Endothelial cell of umbilical vein (primary cell): ENCODE data around the gene TTYH2.

Experiments used
- JUN ChIP-seq: IDR thresholded peaks from 2 replicates; pipeline ENCODE4 v1.6.1; 2011; ENCODE audit warnings: borderline replicate concordance, low read depth; ENCODE audit not compliant: insufficient read length, insufficient read depth
- MYC ChIP-seq: IDR thresholded peaks from one replicate; pipeline ENCODE4 v1.6.1; 2011; ENCODE audit warnings: mild to moderate bottlenecking, low read depth, low read length
- TF ChIP-seq, protein P1 (sequence below), 2 donors: IDR thresholded peaks; 1 replicate in 1 of 2; 2 replicates in 1 of 2; pipeline ENCODE4 v1.5.1; 2011; ENCODE audit warnings: low read length in 2 of 2, mild to moderate bottlenecking in 2 of 2, moderate library complexity in 2 of 2, control low read depth in 1 of 2, inconsistent platforms in 1 of 2, low read depth in 1 of 2; ENCODE audit not compliant: insufficient read depth in 1 of 2; ENCODE audit errors: extremely low read depth in 1 of 2

DNA sequence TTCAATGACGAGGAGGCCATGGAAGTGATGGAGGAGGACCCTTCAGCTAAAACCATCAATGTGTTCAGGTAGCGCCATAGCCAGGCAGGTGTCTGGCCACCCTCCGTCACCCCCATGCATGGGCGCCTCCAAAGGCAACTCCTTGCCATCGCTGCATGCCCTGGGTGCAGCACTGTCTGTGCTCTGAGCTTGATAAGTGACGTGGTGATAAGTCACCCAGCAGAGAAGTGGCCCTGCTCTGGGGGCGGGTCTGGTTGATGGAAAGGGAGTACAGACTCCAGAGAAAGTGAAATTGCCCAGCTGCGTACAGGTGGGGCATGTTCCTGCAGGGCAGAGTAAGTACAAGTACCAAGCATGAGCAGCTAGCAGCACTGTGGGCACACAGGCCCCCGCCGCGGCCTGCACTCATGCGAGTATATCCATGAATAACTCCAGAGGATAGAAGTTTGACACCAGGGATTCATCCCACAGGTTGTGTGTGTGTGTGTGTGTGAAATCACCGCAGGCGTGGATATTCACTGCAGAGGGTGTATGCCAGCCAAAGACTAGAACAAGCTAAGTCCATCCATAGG, 73.7 kb downstream of the TTYH2 start:
- TF ChIP-seq, protein P1, sequence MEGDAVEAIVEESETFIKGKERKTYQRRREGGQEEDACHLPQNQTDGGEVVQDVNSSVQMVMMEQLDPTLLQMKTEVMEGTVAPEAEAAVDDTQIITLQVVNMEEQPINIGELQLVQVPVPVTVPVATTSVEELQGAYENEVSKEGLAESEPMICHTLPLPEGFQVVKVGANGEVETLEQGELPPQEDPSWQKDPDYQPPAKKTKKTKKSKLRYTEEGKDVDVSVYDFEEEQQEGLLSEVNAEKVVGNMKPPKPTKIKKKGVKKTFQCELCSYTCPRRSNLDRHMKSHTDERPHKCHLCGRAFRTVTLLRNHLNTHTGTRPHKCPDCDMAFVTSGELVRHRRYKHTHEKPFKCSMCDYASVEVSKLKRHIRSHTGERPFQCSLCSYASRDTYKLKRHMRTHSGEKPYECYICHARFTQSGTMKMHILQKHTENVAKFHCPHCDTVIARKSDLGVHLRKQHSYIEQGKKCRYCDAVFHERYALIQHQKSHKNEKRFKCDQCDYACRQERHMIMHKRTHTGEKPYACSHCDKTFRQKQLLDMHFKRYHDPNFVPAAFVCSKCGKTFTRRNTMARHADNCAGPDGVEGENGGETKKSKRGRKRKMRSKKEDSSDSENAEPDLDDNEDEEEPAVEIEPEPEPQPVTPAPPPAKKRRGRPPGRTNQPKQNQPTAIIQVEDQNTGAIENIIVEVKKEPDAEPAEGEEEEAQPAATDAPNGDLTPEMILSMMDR (IDR thresholded peaks at IDR 0.05; ENCODE audit: extremely low read depth in 1 of 2, insufficient read depth in 1 of 2, low read depth in 1 of 2, low read length in 2 of 2): no peak
- TF ChIP-seq JUN (no peak), MYC (no peak)
